Measurements from ENCODE around the gene TMEM9.

GRCh38 chr1:201185527-201186128, 31.4 kb upstream of the TMEM9 start:
- TF ChIP-seq POLR2AphosphoS5 (IDR thresholded peaks at IDR 0.05; ENCODE audit: borderline replicate concordance, low read depth, low read length) (no peak), EZH2 (IDR thresholded peaks at IDR 0.05) (no peak), FOXP2 (optimal IDR thresholded peaks at IDR 0.05; ENCODE audit: control extremely low read depth, extremely low read length, insufficient read depth) (no peak)

Data from SK-N-MC (cell line).